GM12878 (cell line): ENCODE data around the gene ANO3. TPM values are rescaled to one million over a fixed set of nuclear protein-coding genes. Genes with fewer than 3 reads are reported as not detected.

Experiments used
- BACH1 ChIP-seq: fragments of 450-650 bp; IDR thresholded peaks from 2 replicates; pipeline ENCODE4 v1.6.1; 2017; ENCODE audit warnings: mild to moderate bottlenecking, borderline replicate concordance
- BMI1 ChIP-seq: fragments of 450-650 bp; IDR thresholded peaks from 2 replicates; pipeline ENCODE4 v1.6.1; 2016; ENCODE audit warnings: mild to moderate bottlenecking, moderate library complexity, borderline replicate concordance
- BRCA1 ChIP-seq: IDR thresholded peaks from 2 replicates; pipeline ENCODE4 v1.6.1; 2011; ENCODE audit warnings: low read depth, low read length, improper control_type of control experiment
- CBFB ChIP-seq: IDR thresholded peaks from 2 replicates; pipeline ENCODE4 v1.6.1; 2016; ENCODE audit warnings: antibody characterized with exemption, low read depth
- CHD4 ChIP-seq: fragments of 200-600 bp; sonication (generic); IDR thresholded peaks from 2 replicates; pipeline ENCODE4 v1.6.1; 2016; ENCODE audit warnings: mild to moderate bottlenecking
- CREM ChIP-seq: IDR thresholded peaks from 2 replicates; pipeline ENCODE4 v1.6.1; 2014; ENCODE audit warnings: antibody characterized with exemption, low read depth
- EED ChIP-seq: sonication (generic); IDR thresholded peaks from 2 replicates; pipeline ENCODE4 v1.6.1; 2016; ENCODE audit warnings: antibody characterized with exemption, low read depth
- EP300 ChIP-seq, 2 experiments: fragments of 150-350 bp in 1 of 2; IDR thresholded peaks; 2 replicates each; pipeline ENCODE4 v1.6.1; 2011 to 2012; ENCODE audit warnings: low read depth in 2 of 2, low read length in 2 of 2, borderline replicate concordance in 1 of 2, improper control_type of control experiment in 1 of 2, inconsistent platforms in 1 of 2; ENCODE audit not compliant: control insufficient read depth in 1 of 2
- ETV6 ChIP-seq, 2 experiments: fragments of 450-650 bp in 1 of 2; IDR thresholded peaks in 1 of 2; conservative IDR thresholded peaks in 1 of 2; 2 replicates each; pipeline ENCODE4 v1.6.1; 2014; ENCODE audit warnings: antibody characterized with exemption in 1 of 2, borderline replicate concordance in 1 of 2, low read depth in 1 of 2, mild to moderate bottlenecking in 1 of 2, moderate library complexity in 1 of 2
- FOXK2 ChIP-seq: fragments of 450-650 bp; IDR thresholded peaks from 2 replicates; pipeline ENCODE4 v1.6.1; 2017; ENCODE audit warnings: mild to moderate bottlenecking, moderate library complexity
- HDGF ChIP-seq: fragments of 450-650 bp; IDR thresholded peaks from 2 replicates; pipeline ENCODE4 v1.6.1; 2016; ENCODE audit warnings: antibody characterized with exemption
- KDM1A ChIP-seq: fragments of 200-600 bp; sonication (generic); IDR thresholded peaks from 2 replicates; pipeline ENCODE4 v1.6.1; 2016; ENCODE audit warnings: borderline replicate concordance
- NR2F1 ChIP-seq: fragments of 450-650 bp; conservative IDR thresholded peaks from 2 replicates; pipeline ENCODE4 v1.6.1; 2017; ENCODE audit warnings: mild to moderate bottlenecking
- PML ChIP-seq: IDR thresholded peaks from 2 replicates; pipeline ENCODE4 v1.6.1; 2012; ENCODE audit warnings: low read length, inconsistent platforms
- RAD21 ChIP-seq: IDR thresholded peaks from 2 replicates; pipeline ENCODE4 v1.6.1; 2011; ENCODE audit warnings: mild to moderate bottlenecking, low read depth, low read length, moderate library complexity; ENCODE audit not compliant: insufficient read depth
- RCOR1 ChIP-seq: conservative IDR thresholded peaks from 2 replicates; pipeline ENCODE4 v1.6.1; 2012; ENCODE audit warnings: low read depth, low read length, improper control_type of control experiment
- RELA ChIP-seq: fragments of 450-650 bp; IDR thresholded peaks from 2 replicates; pipeline ENCODE4 v1.8.0; 2014; ENCODE audit warnings: borderline replicate concordance; ENCODE audit not compliant: partially characterized antibody
- SREBF1 ChIP-seq: IDR thresholded peaks from 2 replicates; pipeline ENCODE4 v1.6.1; 2012; ENCODE audit warnings: mild to moderate bottlenecking, low read length
- SRF ChIP-seq, 2 experiments: IDR thresholded peaks; 2 replicates each; pipeline ENCODE4 v1.6.1; 2011; ENCODE audit warnings: low read depth in 2 of 2, low read length in 2 of 2, mild to moderate bottlenecking in 1 of 2, moderate library complexity in 1 of 2
- STAT1 ChIP-seq: fragments of 450-650 bp; conservative IDR thresholded peaks from 2 replicates; pipeline ENCODE4 v1.6.1; 2014; ENCODE audit warnings: antibody characterized with exemption, mild to moderate bottlenecking
- TCF7 ChIP-seq: IDR thresholded peaks from 2 replicates; pipeline ENCODE4 v1.6.1; 2014; ENCODE audit warnings: antibody characterized with exemption, borderline replicate concordance
- polyA plus RNA-seq, 11 experiments: library from polyadenylated mRNA; depleted of rRNA in 4 of 11; unstranded in 6 of 11; stranded (reverse) in 5 of 11; fragments of >200 nt; fragmentation: Nextera tagmentation in 4 of 11; fragmentation: Illumina TruSeq in 1 of 11; extraction: Ambion mirVana in 4 of 11; extraction: Trizol in 1 of 11; gene quantifications; 1 replicate in 1 of 11; 2 replicates in 10 of 11; pipeline versions ENCODE4 v1.2.1 to v1.2.3, GENCODE V29; 2011 to 2016; ENCODE audit warnings: inconsistent platforms in 2 of 11, missing spikeins in 2 of 11, low read depth in 1 of 11
- total RNA-seq, 4 experiments: library from RNA; depleted of rRNA in 3 of 4; stranded (reverse); fragments of >200 nt in 3 of 4; fragmentation: Illumina TruSeq in 1 of 4; extraction: Trizol in 1 of 4; gene quantifications; 2 replicates each; pipeline versions ENCODE4 v1.2.1 to v1.2.3, GENCODE V29; 2013 to 2021
- TF ChIP-seq, protein P1 (sequence below): IDR thresholded peaks from 2 replicates; pipeline ENCODE4 v1.6.1; 2011; ENCODE audit warnings: borderline replicate concordance, low read depth, mild to moderate bottlenecking, moderate library complexity, mixed read lengths, low read length; ENCODE audit not compliant: insufficient read depth; ENCODE audit errors: extremely low read length
- TF ChIP-seq, protein P2 (sequence below): IDR thresholded peaks from 2 replicates; pipeline ENCODE4 v1.6.1; 2012; ENCODE audit warnings: low read depth, low read length, improper control_type of control experiment
- TF ChIP-seq, protein P3 (sequence below): fragments of 450-650 bp; IDR thresholded peaks from 2 replicates; pipeline ENCODE4 v1.6.1; 2017; ENCODE audit warnings: low read depth, mild to moderate bottlenecking, moderate library complexity
- TF ChIP-seq, protein P4 (sequence below): fragments of 450-650 bp; formaldehyde crosslinking; IDR thresholded peaks from 2 replicates; pipeline ENCODE4 v1.4.0; 2022; ENCODE audit warnings: mild to moderate bottlenecking, moderate library complexity

ANO3 gene
- total and polyA plus RNA-seq, 10 of the 15 experiments (the other 5 are each of a cell fraction or from before 2014, with no cell fraction given) = 0.13 to 5.9 (median 0.44) TPM

DNA sequence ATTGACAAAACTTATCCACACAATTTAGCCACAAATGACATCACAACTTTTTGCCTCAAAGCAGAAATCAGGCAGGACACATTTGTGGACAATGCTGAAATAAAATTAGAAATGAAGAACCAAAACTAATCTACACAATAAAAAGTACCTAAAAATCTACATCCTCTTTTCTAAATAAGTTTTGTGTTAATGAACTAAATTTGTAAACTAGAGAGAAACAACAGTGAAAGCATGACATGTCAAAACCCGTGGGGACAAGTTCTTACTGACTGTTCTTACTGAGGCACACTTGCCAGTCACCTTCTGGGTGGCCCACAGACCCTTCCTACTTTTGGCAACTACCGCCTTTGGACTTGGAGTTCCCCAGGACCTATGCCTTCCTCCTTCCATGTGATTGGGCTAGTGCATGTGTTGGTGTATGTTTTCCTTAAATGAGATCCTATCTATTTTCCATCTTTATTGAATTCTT is 300.8 kb downstream of the ANO3 start (continued):
- TF ChIP-seq ETV6 (conservative IDR thresholded peaks at IDR 0.05 in 1 of 2, IDR thresholded peaks at IDR 0.05 in 1 of 2; ENCODE audit: borderline replicate concordance in 1 of 2, low read depth in 1 of 2) (no peak), SREBF1 (no peak), PML (no peak), TCF7 (no peak), RCOR1 (no peak), SRF (IDR thresholded peaks at IDR 0.05; ENCODE audit: low read depth in 2 of 2, low read length in 2 of 2) (no peak), KDM1A (no peak), FOXK2 (no peak), CREM (0 out of 2 replicates have a peak, but pooled peaks have one; percentile 30), BRCA1 (no peak), CBFB (no peak), RAD21 (no peak), BACH1 (peak; percentile 94; the same call in 1 of the 2 replicates), BMI1 (peak; percentile 49; the same call in 1 of the 2 replicates), STAT1 (no peak), CHD4 (no peak), EP300 (IDR thresholded peaks at IDR 0.05; ENCODE audit: borderline replicate concordance in 1 of 2, control insufficient read depth in 1 of 2, low read depth in 2 of 2, low read length in 2 of 2) (peak; percentile 76 to 82; a peak in 3 of 4 replicates), HDGF (no peak), NR2F1 (no peak; the same call in 1 of the 2 replicates), EED (no peak), RELA (peak; percentile 41)
- TF ChIP-seq, protein P1, sequence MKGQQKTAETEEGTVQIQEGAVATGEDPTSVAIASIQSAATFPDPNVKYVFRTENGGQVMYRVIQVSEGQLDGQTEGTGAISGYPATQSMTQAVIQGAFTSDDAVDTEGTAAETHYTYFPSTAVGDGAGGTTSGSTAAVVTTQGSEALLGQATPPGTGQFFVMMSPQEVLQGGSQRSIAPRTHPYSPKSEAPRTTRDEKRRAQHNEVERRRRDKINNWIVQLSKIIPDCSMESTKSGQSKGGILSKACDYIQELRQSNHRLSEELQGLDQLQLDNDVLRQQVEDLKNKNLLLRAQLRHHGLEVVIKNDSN = no peak
- TF ChIP-seq, protein P2, sequence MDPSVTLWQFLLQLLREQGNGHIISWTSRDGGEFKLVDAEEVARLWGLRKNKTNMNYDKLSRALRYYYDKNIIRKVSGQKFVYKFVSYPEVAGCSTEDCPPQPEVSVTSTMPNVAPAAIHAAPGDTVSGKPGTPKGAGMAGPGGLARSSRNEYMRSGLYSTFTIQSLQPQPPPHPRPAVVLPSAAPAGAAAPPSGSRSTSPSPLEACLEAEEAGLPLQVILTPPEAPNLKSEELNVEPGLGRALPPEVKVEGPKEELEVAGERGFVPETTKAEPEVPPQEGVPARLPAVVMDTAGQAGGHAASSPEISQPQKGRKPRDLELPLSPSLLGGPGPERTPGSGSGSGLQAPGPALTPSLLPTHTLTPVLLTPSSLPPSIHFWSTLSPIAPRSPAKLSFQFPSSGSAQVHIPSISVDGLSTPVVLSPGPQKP = no peak
- TF ChIP-seq, protein P3, sequence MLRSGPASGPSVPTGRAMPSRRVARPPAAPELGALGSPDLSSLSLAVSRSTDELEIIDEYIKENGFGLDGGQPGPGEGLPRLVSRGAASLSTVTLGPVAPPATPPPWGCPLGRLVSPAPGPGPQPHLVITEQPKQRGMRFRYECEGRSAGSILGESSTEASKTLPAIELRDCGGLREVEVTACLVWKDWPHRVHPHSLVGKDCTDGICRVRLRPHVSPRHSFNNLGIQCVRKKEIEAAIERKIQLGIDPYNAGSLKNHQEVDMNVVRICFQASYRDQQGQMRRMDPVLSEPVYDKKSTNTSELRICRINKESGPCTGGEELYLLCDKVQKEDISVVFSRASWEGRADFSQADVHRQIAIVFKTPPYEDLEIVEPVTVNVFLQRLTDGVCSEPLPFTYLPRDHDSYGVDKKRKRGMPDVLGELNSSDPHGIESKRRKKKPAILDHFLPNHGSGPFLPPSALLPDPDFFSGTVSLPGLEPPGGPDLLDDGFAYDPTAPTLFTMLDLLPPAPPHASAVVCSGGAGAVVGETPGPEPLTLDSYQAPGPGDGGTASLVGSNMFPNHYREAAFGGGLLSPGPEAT = peak; percentile 97
- TF ChIP-seq, protein P4, sequence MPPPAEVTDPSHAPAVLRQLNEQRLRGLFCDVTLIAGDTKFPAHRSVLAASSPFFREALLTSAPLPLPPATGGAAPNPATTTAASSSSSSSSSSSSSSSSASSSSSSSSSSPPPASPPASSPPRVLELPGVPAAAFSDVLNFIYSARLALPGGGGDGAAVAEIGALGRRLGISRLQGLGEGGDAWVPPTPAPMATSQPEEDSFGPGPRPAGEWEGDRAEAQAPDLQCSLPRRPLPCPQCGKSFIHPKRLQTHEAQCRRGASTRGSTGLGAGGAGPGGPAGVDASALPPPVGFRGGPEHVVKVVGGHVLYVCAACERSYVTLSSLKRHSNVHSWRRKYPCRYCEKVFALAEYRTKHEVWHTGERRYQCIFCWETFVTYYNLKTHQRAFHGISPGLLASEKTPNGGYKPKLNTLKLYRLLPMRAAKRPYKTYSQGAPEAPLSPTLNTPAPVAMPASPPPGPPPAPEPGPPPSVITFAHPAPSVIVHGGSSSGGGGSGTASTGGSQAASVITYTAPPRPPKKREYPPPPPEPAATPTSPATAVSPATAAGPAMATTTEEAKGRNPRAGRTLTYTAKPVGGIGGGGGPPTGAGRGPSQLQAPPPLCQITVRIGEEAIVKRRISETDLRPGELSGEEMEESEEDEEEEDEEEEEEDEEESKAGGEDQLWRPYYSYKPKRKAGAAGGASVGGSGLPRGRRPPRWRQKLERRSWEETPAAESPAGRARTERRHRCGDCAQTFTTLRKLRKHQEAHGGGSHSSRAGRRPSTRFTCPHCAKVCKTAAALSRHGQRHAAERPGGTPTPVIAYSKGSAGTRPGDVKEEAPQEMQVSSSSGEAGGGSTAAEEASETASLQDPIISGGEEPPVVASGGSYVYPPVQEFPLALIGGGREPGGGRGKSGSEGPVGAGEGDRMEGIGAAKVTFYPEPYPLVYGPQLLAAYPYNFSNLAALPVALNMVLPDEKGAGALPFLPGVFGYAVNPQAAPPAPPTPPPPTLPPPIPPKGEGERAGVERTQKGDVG (CRISPR knock-in tag) = no peak
